PC-3 (cell line): Measurements from ENCODE around the gene CSNK1E. TPM values are rescaled to one million over a fixed set of nuclear protein-coding genes. Genes with fewer than 3 reads are reported as not detected.

Experiments
- ATAC-seq: fragments of 200-7000 bp; cut with Tn5 transposase; 2 replicates; pipeline ENCODE4 v1.9.1; 2020; ENCODE audit warnings: mild to moderate bottlenecking, moderate library complexity
- BruUV-seq: library from RNA; stranded (reverse); fragments of 400-500 nt; replicated peaks from 2 replicates; lab custom pipeline; 2021; lab: Mats Ljungman, UMichigan
- CTCF ChIA-PET: fragments of 300-600 bp; sonication (Branson Sonifier 250); formaldehyde crosslinking; loops from one replicate; lab custom pipeline; 2022; ENCODE audit warnings: antibody characterized with exemption; lab: Charles Lee
- POLR2A ChIA-PET: fragments of 300-600 bp; sonication (Branson Sonifier 250); formaldehyde crosslinking; loops from one replicate; lab custom pipeline; 2022; ENCODE audit warnings: antibody characterized with exemption; ENCODE audit not compliant: unreplicated experiment; lab: Charles Lee
- DNase-seq: peaks from one replicate; pipeline ENCODE4 v3.0.0-alpha.2; 2015
- H2AFZ ChIP-seq: fragments of 300-600 bp; sonication (generic); 2 replicates; pipeline ENCODE4 v1.6.0; 2016; ENCODE audit warnings: antibody characterized with exemption, low read length
- H3F3A ChIP-seq: fragments of 300-600 bp; sonication (generic); one replicate; pipeline ENCODE4 v1.6.0; 2017; ENCODE audit warnings: antibody characterized with exemption, low read length, control low read depth, mild to moderate bottlenecking; ENCODE audit not compliant: unreplicated experiment
- H3K27ac ChIP-seq: fragments of 300-600 bp; sonication (generic); 2 replicates; pipeline ENCODE4 v1.5.1; 2016; ENCODE audit warnings: mild to moderate bottlenecking, low read length
- H3K27me3 ChIP-seq: fragments of 300-600 bp; sonication (generic); 2 replicates; pipeline ENCODE4 v1.6.1; 2016; ENCODE audit warnings: low read length, mixed read lengths
- H3K36me3 ChIP-seq: fragments of 300-600 bp; sonication (generic); 2 replicates; pipeline ENCODE4 v1.6.1; 2016; ENCODE audit warnings: low read depth, mixed run types, low read length, mixed read lengths
- H3K4me1 ChIP-seq: fragments of 300-600 bp; sonication (generic); 2 replicates; pipeline ENCODE4 v1.5.1; 2016; ENCODE audit warnings: low read length; ENCODE audit not compliant: insufficient read depth
- H3K4me2 ChIP-seq: fragments of 300-600 bp; sonication (generic); 2 replicates; pipeline ENCODE4 v1.6.0; 2016; ENCODE audit warnings: low read length
- H3K4me3 ChIP-seq: fragments of 300-600 bp; sonication (generic); 2 replicates; pipeline ENCODE4 v1.5.1; 2016; ENCODE audit warnings: mild to moderate bottlenecking, low read length, mixed read lengths
- H3K79me2 ChIP-seq: fragments of 300-600 bp; sonication (generic); 2 replicates; pipeline ENCODE4 v1.6.1; 2017; ENCODE audit warnings: low read length, mixed read lengths
- H3K9ac ChIP-seq: fragments of 300-600 bp; sonication (generic); 2 replicates; pipeline ENCODE4 v1.6.0; 2016; ENCODE audit warnings: mild to moderate bottlenecking, low read length
- H3K9me2 ChIP-seq: fragments of 300-600 bp; sonication (generic); replicated peaks from 2 replicates; pipeline ENCODE4 v1.6.1; 2016; ENCODE audit warnings: mixed run types, low read length, mixed read lengths
- H3K9me3 ChIP-seq: fragments of 300-600 bp; sonication (generic); 2 replicates; pipeline ENCODE4 v1.6.1; 2016; ENCODE audit warnings: low read length, mixed read lengths
- H4K20me1 ChIP-seq: fragments of 300-600 bp; sonication (generic); 2 replicates; pipeline ENCODE4 v1.6.1; 2016; ENCODE audit warnings: low read length, mixed read lengths
- EZH2 ChIP-seq: fragments of 300-600 bp; sonication (generic); IDR thresholded peaks from one replicate; pipeline ENCODE4 v1.6.1; 2017; ENCODE audit warnings: antibody characterized with exemption, mild to moderate bottlenecking, low read length; ENCODE audit not compliant: unreplicated experiment
- EZH2phosphoT487 ChIP-seq: fragments of 300-600 bp; sonication (generic); IDR thresholded peaks from 2 replicates; pipeline ENCODE4 v1.6.1; 2018; ENCODE audit warnings: mild to moderate bottlenecking, antibody characterized with exemption, low read length, borderline replicate concordance
- intact Hi-C: fragments of 100-400 bp; cut with micrococcal nuclease; formaldehyde crosslinking; loops from 2 replicates; pipeline ENCODE4 v1.9.0; 2023
- total RNA-seq: library from RNA; depleted of rRNA; stranded (reverse); fragments of >200 nt; gene quantifications from 2 replicates; pipeline ENCODE4 v1.2.3, GENCODE V29; 2014
- TF ChIP-seq, protein P1 (sequence below): fragments of 300-600 bp; sonication (generic); conservative IDR thresholded peaks from 2 replicates; pipeline ENCODE4 v1.5.1; 2017; ENCODE audit warnings: antibody characterized with exemption, low read depth, mild to moderate bottlenecking, low read length

The CSNK1E gene
- total RNA-seq, 1 experiment from 2014 or later: 147 TPM

DNA sequence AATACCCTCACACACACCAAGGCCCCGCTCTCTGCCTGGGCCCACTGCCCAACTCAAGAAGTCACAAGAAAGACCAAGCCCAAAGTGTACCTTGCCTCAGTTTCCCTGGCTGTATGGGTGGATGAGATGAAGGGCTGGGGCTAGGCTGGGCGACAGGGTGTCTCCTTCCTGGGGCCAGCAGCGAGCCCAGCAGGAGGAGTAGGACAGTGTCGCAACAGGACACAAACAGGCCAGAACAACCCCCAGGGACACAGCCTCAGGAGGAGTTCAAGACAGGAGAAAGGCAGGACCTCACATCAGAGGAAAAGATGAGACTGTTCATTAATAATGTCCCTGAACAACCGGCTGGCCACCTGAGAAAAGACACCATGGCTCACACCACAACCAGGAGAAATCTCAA, 13.3 kb downstream of the CSNK1E start:
- H4K20me1 ChIP-seq: peaks cover 30% of the 10 kb centered on the region; the same call in 1 of the 2 replicates
- CTCF ChIA-PET: no interaction called here

DNA sequence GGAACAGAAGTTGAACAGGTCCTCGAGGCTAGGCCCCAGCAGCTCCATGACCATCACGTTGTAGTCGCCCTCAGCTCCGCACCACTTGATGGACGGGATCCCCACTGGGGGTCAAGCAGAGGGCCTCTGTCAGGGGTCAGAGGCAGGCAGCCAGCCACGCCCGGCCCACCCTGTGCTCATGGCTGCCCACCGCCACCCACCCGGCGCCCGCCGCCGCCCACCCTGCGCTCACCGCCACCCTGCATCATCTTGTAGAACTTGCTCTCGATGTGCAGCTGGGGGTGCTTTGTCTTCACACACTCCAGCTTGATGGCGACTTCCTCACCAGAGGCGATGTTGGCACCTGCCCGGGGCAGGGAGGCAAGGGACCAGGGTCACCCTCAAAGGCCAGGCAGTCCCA, 14.3 kb downstream of the CSNK1E start:
- Histone ChIP-seq H3K27me3 (no peaks in the 10 kb centered on the region), H2AFZ (no peak overlapping the region), H3K9me2 (no peaks in the 10 kb centered on the region), H3K36me3 (peaks cover 53% of the 10 kb centered on the region), H3K4me2 (no peak overlapping the region), H3K9ac (no peak overlapping the region), H3K9me3 (no peaks in the 10 kb centered on the region), H3F3A (peaks cover 3% of the 10 kb centered on the region), H3K4me1 (peaks cover 43% of the 10 kb centered on the region), H3K79me2 (peaks cover 59% of the 10 kb centered on the region), H3K27ac (no peak overlapping the region), H4K20me1 (peaks cover 23% of the 10 kb centered on the region; the same call in 1 of the 2 replicates), H3K4me3 (no peak overlapping the region)
- no TSS peak for BruUV-seq
- POLR2A ChIA-PET: no interaction called here
- DNase-seq (no peak), ATAC-seq (no peak)
- TF ChIP-seq EZH2phosphoT487: no peak
- no peak for TF ChIP-seq EZH2
- TF ChIP-seq, protein P1, sequence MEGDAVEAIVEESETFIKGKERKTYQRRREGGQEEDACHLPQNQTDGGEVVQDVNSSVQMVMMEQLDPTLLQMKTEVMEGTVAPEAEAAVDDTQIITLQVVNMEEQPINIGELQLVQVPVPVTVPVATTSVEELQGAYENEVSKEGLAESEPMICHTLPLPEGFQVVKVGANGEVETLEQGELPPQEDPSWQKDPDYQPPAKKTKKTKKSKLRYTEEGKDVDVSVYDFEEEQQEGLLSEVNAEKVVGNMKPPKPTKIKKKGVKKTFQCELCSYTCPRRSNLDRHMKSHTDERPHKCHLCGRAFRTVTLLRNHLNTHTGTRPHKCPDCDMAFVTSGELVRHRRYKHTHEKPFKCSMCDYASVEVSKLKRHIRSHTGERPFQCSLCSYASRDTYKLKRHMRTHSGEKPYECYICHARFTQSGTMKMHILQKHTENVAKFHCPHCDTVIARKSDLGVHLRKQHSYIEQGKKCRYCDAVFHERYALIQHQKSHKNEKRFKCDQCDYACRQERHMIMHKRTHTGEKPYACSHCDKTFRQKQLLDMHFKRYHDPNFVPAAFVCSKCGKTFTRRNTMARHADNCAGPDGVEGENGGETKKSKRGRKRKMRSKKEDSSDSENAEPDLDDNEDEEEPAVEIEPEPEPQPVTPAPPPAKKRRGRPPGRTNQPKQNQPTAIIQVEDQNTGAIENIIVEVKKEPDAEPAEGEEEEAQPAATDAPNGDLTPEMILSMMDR: no peak
- CTCF ChIA-PET: no interaction called here
- intact Hi-C loops: no loop called here

More for the DNA sequence above, 13.3 kb downstream of the CSNK1E start:
- H3K4me3 ChIP-seq: no peak overlapping the region
- no peaks in the 10 kb centered on the region for H3K9me2 ChIP-seq
- no peak overlapping the region for H2AFZ ChIP-seq
- no peak for TF ChIP-seq EZH2phosphoT487
- TF ChIP-seq, protein P1: no peak
- no peak for TF ChIP-seq EZH2
- peaks cover 59% of the 10 kb centered on the region; the same call in 1 of the 2 replicates for H3K36me3 ChIP-seq
- H3K9me3 ChIP-seq: no peaks in the 10 kb centered on the region
- no peak overlapping the region for H3K4me2 ChIP-seq
- H3F3A ChIP-seq: peaks cover 3% of the 10 kb centered on the region
- DNase-seq (no peak), ATAC-seq (no peak)
- POLR2A ChIA-PET: no interaction called here
- H3K79me2 ChIP-seq: peaks cover 69% of the 10 kb centered on the region
- no TSS peak for BruUV-seq
- intact Hi-C loops: no loop called here
- H3K4me1 ChIP-seq: peaks cover 34% of the 10 kb centered on the region
- H3K27ac ChIP-seq: no peak overlapping the region
- no peaks in the 10 kb centered on the region for H3K27me3 ChIP-seq
- no peak overlapping the region for H3K9ac ChIP-seq

DNA sequence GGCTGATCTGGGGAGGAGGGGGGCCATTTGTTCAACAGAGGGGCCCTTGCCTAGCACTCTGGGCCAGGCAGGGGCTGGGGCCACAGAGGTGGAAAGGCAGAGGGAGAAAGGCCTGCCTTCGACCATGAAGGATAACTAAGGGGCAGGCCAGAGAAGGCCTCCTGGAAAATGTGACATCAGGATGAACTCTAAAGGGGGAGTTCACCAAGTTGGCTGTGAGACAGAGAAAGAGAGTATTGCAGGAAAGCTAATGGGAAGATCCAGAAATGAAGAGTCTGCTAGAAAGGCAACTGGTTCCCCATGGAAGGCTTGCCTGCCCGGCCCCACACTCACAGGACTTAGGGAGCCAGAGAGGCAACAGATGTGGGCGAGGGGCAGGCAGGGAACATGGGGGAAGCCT, 16.3 kb downstream of the CSNK1E start:
- CTCF ChIA-PET: no interaction called here
- peaks cover 70% of the 10 kb centered on the region for H3K36me3 ChIP-seq
- peaks cover 21% of the 10 kb centered on the region; the same call in 1 of the 2 replicates for H4K20me1 ChIP-seq

More for the DNA sequence above, 16.3 kb downstream of the CSNK1E start:
- Histone ChIP-seq H2AFZ (no peak overlapping the region), H3K4me3 (no peak overlapping the region), H3K9me3 (no peaks in the 10 kb centered on the region), H3K4me2 (no peak overlapping the region), H3K27me3 (no peaks in the 10 kb centered on the region), H3K27ac (peak overlapping the region; percentile 99), H3K9me2 (no peaks in the 10 kb centered on the region), H3K79me2 (peaks cover 52% of the 10 kb centered on the region), H3F3A (peaks cover 3% of the 10 kb centered on the region), H3K4me1 (peaks cover 43% of the 10 kb centered on the region), H3K9ac (no peak overlapping the region)
- no peak for DNase-seq
- no TSS peak for BruUV-seq
- TF ChIP-seq EZH2 (no peak), EZH2phosphoT487 (no peak)
- TF ChIP-seq, protein P1: no peak
- intact Hi-C loops: no loop called here
- POLR2A ChIA-PET: interaction anchor here (0.5 kb wide), 1 partner anchor 84 kb away, joined by 5 read pairs; no protein-coding TSS in a partner anchor
- ATAC-seq: no peak
